Measurements from ENCODE around the gene SNAPC3. TPM values are rescaled to one million over a fixed set of nuclear protein-coding genes. Genes with fewer than 3 reads are reported as not detected.

The SNAPC3 gene
- total and polyA plus RNA-seq, 7 experiments from 2014 or later: 10.1 to 44.4 (median 13.9) TPM

Other genes starting within 250 kb of the SNAPC3 start
- gene TTC39B, start 115.7 kb upstream of the SNAPC3 start, total RNA-seq: 10 to 100 TPM; 29.1 to 49.3 (median 42.8) TPM
- 10 to 100 TPM; 10.0 to 14.9 TPM for gene TTC39B, start 115.7 kb upstream of the SNAPC3 start, polyA plus RNA-seq
- 100 to 1,000 TPM in 4 of 5 experiments, 10 to 100 TPM in 1; 97.8 to 213 (median 120) TPM for gene PSIP1, start 88.1 kb downstream of the SNAPC3 start, total RNA-seq
- gene PSIP1, start 88.1 kb downstream of the SNAPC3 start, polyA plus RNA-seq: 100 to 1,000 TPM; 139 to 155 TPM
- 1 to 10 TPM in 4 of 5 experiments, under 1 TPM in 1; 0.77 to 3.7 (median 2.7) TPM for gene CCDC171, start 130.2 kb downstream of the SNAPC3 start, total RNA-seq
- gene CCDC171, start 130.2 kb downstream of the SNAPC3 start, polyA plus RNA-seq: under 1 TPM; 0.19 to 0.29 TPM

Data from naive thymus-derived CD4-positive, alpha-beta T cell (primary cell).